ENCODE data around the gene ZNF2.

GRCh38 chr2:95174031-95174542 is 8.5 kb downstream of the ZNF2 start:
- TF ChIP-seq CTCF (IDR thresholded peaks at IDR 0.05; ENCODE audit: low read length) = no peak
- no peak for TF ChIP-seq EZH2phosphoT487 (IDR thresholded peaks at IDR 0.05; ENCODE audit: low read length)
- TF ChIP-seq EZH2 (optimal IDR thresholded peaks at IDR 0.05; ENCODE audit: low read depth, low read length) = no peak
